Activated CD4-positive, alpha-beta T cell treated with anti-CD3 and anti-CD28 coated beads, Interleukin-2, amount 50 U/mL, for 1 hour (primary cell): ENCODE measurements around the gene CASP10.

Experiments used
- DNase-seq: peaks from one replicate; pipeline ENCODE4 v3.0.0-alpha.2; 2020

CASP10 gene

GRCh38 chr2:201261906-201262305, 79.0 kb downstream of the CASP10 start:
- DNase-seq, result no peak

- DNase-seq, result no peak
These were observed 79.8 kb downstream of the CASP10 start for GRCh38 chr2:201262718-201263117.

GRCh38 chr2:201263779-201264178, 80.8 kb downstream of the CASP10 start:
- no peak for DNase-seq

- no peak for DNase-seq
These were observed 81.7 kb downstream of the CASP10 start for GRCh38 chr2:201264472-201265173.

- no peak for DNase-seq
These were observed 83.7 kb downstream of the CASP10 start for GRCh38 chr2:201266629-201267028.

- no peak for DNase-seq
These were observed 84.5 kb downstream of the CASP10 start for GRCh38 chr2:201267278-201268030.

GRCh38 chr2:201269764-201270163, 86.8 kb downstream of the CASP10 start:
- no peak for DNase-seq

GRCh38 chr2:201270293-201271001, 87.5 kb downstream of the CASP10 start:
- DNase-seq, result no peak

GRCh38 chr2:201271917-201272316, 89.0 kb downstream of the CASP10 start:
- no peak for DNase-seq

GRCh38 chr2:201273330-201273983, 90.5 kb downstream of the CASP10 start:
- DNase-seq, result no peak

- DNase-seq, result no peak
These were observed 92.1 kb downstream of the CASP10 start for GRCh38 chr2:201275069-201275468.

GRCh38 chr2:201275990-201276389, 93.0 kb downstream of the CASP10 start:
- DNase-seq, result no peak

- no peak for DNase-seq
These were observed 93.6 kb downstream of the CASP10 start for GRCh38 chr2:201276511-201276910.
